Esophagus (tissue), 2 donors: ENCODE data around the gene STK39. TPM values are rescaled to one million over a fixed set of nuclear protein-coding genes. Genes with fewer than 3 reads are reported as not detected.

Experiments
- H3K27ac ChIP-seq, 2 donors: one replicate each; pipeline ENCODE4 v1.5.1; 2013; ENCODE audit warnings: low read depth in 2 of 2, mild to moderate bottlenecking in 2 of 2, inconsistent platforms in 1 of 2, low read length in 1 of 2, moderate library complexity in 1 of 2
- H3K27me3 ChIP-seq, 2 donors: one replicate each; pipeline ENCODE4 v1.6.1; 2013; ENCODE audit warnings: low read length in 2 of 2, control low read depth in 1 of 2, mild to moderate bottlenecking in 1 of 2; ENCODE audit not compliant: insufficient read depth in 2 of 2, control insufficient read depth in 1 of 2
- H3K36me3 ChIP-seq, 2 donors: one replicate each; pipeline ENCODE4 v1.6.1; 2013; ENCODE audit warnings: low read length in 1 of 2; ENCODE audit not compliant: control insufficient read depth in 2 of 2, insufficient read depth in 2 of 2
- H3K4me1 ChIP-seq, 2 donors: one replicate each; pipeline ENCODE4 v1.6.1; 2013; ENCODE audit warnings: low read length in 1 of 2; ENCODE audit not compliant: control insufficient read depth in 2 of 2, insufficient read depth in 2 of 2
- H3K4me3 ChIP-seq, 2 donors: one replicate each; pipeline ENCODE4 v1.5.1; 2013; ENCODE audit warnings: low read length in 2 of 2, mild to moderate bottlenecking in 2 of 2, low read depth in 1 of 2, moderate library complexity in 1 of 2
- H3K9me3 ChIP-seq, 2 donors: one replicate each; pipeline ENCODE4 v1.6.1; 2013; ENCODE audit warnings: mild to moderate bottlenecking in 2 of 2, low read depth in 1 of 2, low read length in 1 of 2, moderate library complexity in 1 of 2; ENCODE audit not compliant: control insufficient read depth in 2 of 2, insufficient read depth in 1 of 2
- WGBS, 2 donors: extraction: QIAGEN DNeasy Blood & Tissue Kit; methylation state at CpG; one replicate each; pipeline ENCODE4 v1.1.7; 2013; 5-methylcytosine and 5-hydroxymethylcytosine counted together
- polyA plus RNA-seq, 2 donors: library from polyadenylated mRNA; stranded (reverse); fragments of 200-250 nt; gene quantifications; one replicate each; pipeline ENCODE4 v1.2.3, GENCODE V29; 2013
- donor health status: healthy with polysubstance abuse.
- donor health status: Bipolar disorder and iron deficiency.

STK39 gene
- polyA plus RNA-seq, 2 donors: 24.7 to 24.9 TPM

- H3K4me1 ChIP-seq: no peaks in the 10 kb centered on the region
- no peak overlapping the region for H3K27ac ChIP-seq
- WGBS, 2 donors: 83 to 89% methylated on average over 3 of the region's 3 CpGs
- no peaks in the 10 kb centered on the region for H3K9me3 ChIP-seq
- no peak overlapping the region for H3K4me3 ChIP-seq
- H3K36me3 ChIP-seq: peaks cover 0 to 3% of the 10 kb centered on the region in 2 donors
- no peaks in the 10 kb centered on the region for H3K27me3 ChIP-seq
These were observed 184.5 kb downstream of the STK39 start for GRCh38 chr2:168062936-168063335.

DNA sequence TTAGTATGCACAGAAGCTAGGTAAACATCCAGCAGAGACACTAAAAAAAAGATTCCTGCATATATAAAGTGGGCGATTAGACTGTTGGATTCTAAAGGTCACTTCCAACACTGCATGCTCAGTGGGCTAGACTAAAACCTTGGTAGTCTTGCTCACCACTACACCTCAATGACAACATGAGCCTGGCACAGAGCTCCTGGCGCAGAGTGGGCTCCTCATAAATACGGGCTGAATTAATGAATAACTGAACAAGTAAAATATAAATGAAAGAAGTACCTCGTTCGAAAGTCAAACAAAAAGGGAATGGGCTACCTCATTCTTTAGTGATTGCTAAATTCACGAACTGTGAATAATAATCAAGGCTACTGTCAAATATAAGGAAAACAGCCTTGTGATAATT, 185.3 kb downstream of the STK39 start:
- H3K27me3 ChIP-seq: no peaks in the 10 kb centered on the region
- no peak overlapping the region for H3K27ac ChIP-seq
- WGBS, 2 donors: 85 to 94% methylated on average over 6 of the region's 6 CpGs
- H3K36me3 ChIP-seq: peaks cover 0 to 5% of the 10 kb centered on the region in 2 donors
- no peaks in the 10 kb centered on the region for H3K4me1 ChIP-seq
- H3K9me3 ChIP-seq: no peaks in the 10 kb centered on the region
- no peak overlapping the region for H3K4me3 ChIP-seq

- H3K4me1 ChIP-seq: no peaks in the 10 kb centered on the region
- no peak overlapping the region for H3K27ac ChIP-seq
- no peaks in the 10 kb centered on the region for H3K9me3 ChIP-seq
- peaks cover 0 to 5% of the 10 kb centered on the region in 2 donors for H3K36me3 ChIP-seq
- H3K27me3 ChIP-seq: no peaks in the 10 kb centered on the region
- H3K4me3 ChIP-seq: no peak overlapping the region
- WGBS, 2 donors: 89 to 90% methylated on average over 3 of the region's 3 CpGs
These were observed 186.2 kb downstream of the STK39 start for GRCh38 chr2:168060986-168061750.

GRCh38 chr2:168059758-168060157, 187.6 kb downstream of the STK39 start:
- Histone ChIP-seq H3K4me3 (no peak overlapping the region), H3K27ac (no peak overlapping the region), H3K36me3 (peaks cover 0 to 5% of the 10 kb centered on the region in 2 donors), H3K4me1 (no peaks in the 10 kb centered on the region), H3K27me3 (no peaks in the 10 kb centered on the region), H3K9me3 (no peaks in the 10 kb centered on the region)
- 68 to 81% methylated on average over 2 of the region's 2 CpGs for WGBS, 2 donors

DNA sequence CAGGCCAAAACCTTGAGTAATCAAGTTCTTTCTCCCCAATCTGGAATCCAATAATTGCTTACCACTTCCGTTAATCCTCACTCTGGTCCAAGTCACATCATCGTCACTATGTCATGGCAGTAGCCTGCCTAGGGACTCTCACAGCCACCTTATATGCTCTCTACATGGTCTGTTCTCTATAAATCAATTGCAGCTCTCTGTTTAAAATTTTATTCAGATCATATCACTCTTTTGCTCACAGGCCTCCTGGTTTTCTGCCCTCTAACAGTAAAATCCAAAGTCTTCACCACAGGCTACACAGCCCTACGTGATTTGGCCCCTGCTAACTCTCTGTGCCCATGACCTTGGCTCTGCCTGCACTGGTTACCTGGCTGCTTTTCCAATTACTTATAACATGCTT, 188.7 kb downstream of the STK39 start:
- Histone ChIP-seq H3K27ac (no peak overlapping the region), H3K36me3 (peaks cover 0 to 5% of the 10 kb centered on the region in 2 donors), H3K4me1 (no peaks in the 10 kb centered on the region), H3K27me3 (no peaks in the 10 kb centered on the region), H3K9me3 (no peaks in the 10 kb centered on the region), H3K4me3 (no peak overlapping the region)
- 96% methylated on average over 3 of the region's 3 CpGs for WGBS, 2 donors

DNA sequence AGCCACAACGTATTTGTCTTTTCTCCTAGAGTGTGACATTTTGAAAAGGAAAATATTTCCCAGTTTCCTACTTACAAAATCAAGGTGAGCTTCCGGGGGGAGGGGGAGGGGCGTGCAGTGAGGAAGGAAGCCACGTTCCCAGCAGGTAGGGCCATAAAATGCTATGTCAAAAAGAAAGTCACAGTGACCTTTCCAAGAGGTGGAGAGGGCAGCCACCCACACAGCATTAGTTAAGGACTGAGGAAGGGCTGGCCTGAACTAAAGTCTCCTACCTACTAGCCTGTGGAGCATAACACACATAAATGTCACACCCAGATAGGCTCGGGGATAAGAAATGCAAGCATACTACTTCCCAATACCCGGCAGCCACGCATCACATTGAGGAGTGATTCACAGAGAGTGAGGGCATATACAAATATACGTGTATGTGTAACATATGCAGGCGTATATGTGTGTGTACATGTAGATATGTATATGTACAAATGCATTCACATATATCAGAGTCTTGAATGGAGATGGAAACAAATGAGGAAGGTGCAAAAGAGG, 191.1 kb downstream of the STK39 start:
- Histone ChIP-seq H3K4me3 (no peak overlapping the region), H3K9me3 (no peaks in the 10 kb centered on the region), H3K27me3 (no peaks in the 10 kb centered on the region), H3K4me1 (no peaks in the 10 kb centered on the region), H3K36me3 (peaks cover 0 to 5% of the 10 kb centered on the region in 2 donors), H3K27ac (no peak overlapping the region)
- WGBS, 2 donors: 84 to 91% methylated on average over 9 of the region's 9 CpGs

DNA sequence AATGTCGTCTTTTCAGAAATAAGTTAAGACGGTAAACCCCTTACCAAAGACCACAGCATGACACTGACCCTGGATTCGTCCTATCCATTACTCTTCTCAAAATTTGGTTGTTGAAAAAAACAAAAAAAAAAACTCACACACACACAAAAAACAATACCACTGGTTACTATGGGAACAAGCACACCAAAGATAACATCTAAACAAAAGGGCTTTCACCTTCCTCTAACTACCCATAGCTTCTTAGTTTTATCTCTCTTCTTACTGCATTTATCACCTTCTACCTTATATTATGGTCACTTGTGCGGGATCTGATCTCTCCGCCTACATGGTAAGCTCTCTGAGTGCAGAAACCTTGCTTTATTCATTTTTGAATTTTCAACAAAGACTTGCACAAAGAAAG, 192.7 kb downstream of the STK39 start:
- no peak overlapping the region for H3K27ac ChIP-seq
- no peaks in the 10 kb centered on the region for H3K27me3 ChIP-seq
- WGBS, 2 donors: 80 to 81% methylated on average over 5 of the region's 5 CpGs
- H3K9me3 ChIP-seq: no peaks in the 10 kb centered on the region
- no peak overlapping the region for H3K4me3 ChIP-seq
- H3K4me1 ChIP-seq: no peaks in the 10 kb centered on the region
- peaks cover 3 to 5% of the 10 kb centered on the region in 2 donors for H3K36me3 ChIP-seq

DNA sequence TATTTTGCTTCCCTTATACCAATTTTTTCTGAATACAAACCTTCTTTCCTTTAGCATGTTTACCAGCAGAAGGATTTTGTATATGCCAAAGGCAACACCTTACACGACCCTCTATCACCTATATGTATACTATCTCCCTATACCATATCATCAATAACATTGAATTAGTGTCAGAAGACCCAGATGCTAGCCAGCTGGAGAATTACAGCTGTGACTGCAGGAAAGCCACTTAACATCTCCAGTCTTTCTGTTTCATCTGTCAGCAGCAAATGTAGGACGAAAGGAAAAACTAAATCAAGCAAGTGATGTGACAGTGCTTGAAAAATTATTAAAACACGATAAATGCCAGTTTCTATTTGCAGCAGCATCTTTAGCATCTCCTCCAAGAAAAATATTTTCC, 193.7 kb downstream of the STK39 start:
- H3K36me3 ChIP-seq: peaks cover 2 to 3% of the 10 kb centered on the region in 2 donors
- H3K9me3 ChIP-seq: no peaks in the 10 kb centered on the region
- no peak overlapping the region for H3K27ac ChIP-seq
- no peaks in the 10 kb centered on the region for H3K27me3 ChIP-seq
- WGBS, 2 donors: 75 to 82% methylated on average over 3 of the region's 3 CpGs
- no peaks in the 10 kb centered on the region for H3K4me1 ChIP-seq
- H3K4me3 ChIP-seq: no peak overlapping the region

DNA sequence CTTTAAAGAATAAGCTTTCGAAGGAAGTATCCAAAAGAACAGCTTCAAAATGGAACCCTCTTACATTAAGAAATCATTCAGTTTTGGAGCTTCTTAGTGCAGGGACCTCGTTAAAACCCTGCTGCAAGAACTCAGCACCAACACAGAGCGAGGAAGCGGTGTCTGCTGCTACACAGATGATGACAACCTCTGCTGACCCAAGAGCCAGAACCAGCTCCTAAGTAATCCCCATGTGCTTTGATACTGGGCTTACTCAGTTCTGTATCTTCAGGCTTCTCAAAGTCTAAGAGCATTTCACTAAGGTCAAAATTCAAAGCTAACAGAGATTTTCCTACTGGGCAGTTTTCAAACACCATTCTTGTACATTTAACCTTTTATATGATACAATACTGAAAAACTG, 194.6 kb downstream of the STK39 start:
- 88 to 91% methylated on average over 4 of the region's 4 CpGs for WGBS, 2 donors
- Histone ChIP-seq H3K27ac (no peak overlapping the region), H3K36me3 (peaks cover 2 to 3% of the 10 kb centered on the region in 2 donors), H3K4me1 (no peaks in the 10 kb centered on the region), H3K9me3 (no peaks in the 10 kb centered on the region), H3K4me3 (no peak overlapping the region), H3K27me3 (no peaks in the 10 kb centered on the region)

DNA sequence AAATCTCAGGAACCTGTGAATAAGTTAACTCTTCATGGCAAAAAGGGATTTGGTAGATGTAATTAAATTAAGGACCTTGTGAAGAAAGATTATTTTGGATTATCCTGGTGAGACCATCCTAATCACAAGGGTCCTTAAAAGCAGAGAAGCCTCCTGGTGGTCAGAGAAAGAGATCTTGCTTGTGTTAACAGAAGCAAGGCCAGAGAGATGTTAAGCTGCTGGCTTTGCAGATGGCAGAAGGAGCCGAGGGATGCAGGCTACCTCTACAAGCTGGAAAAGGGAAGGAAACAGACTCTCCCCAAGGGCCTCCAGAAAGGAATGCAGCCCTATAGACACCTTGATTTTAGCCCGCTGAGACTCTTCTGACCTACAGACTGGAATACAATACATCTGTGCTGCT, 197.0 kb downstream of the STK39 start:
- peaks cover 0 to 3% of the 10 kb centered on the region in 2 donors for H3K36me3 ChIP-seq
- no peak overlapping the region for H3K4me3 ChIP-seq
- H3K27me3 ChIP-seq: no peaks in the 10 kb centered on the region
- H3K27ac ChIP-seq: no peak overlapping the region
- no peaks in the 10 kb centered on the region for H3K9me3 ChIP-seq
- 80 to 89% methylated on average over 2 of the region's 2 CpGs for WGBS, 2 donors
- H3K4me1 ChIP-seq: no peaks in the 10 kb centered on the region
